C4-2B (cell line): ENCODE measurements around the gene CNTD1.

Experiments
- H3K27ac ChIP-seq: fragments of 450-650 bp; 2 replicates; pipeline ENCODE4 v1.5.1; 2017
- ZFX ChIP-seq: fragments of 450-650 bp; IDR thresholded peaks from 2 replicates; pipeline ENCODE4 v1.6.1; 2017
- TF ChIP-seq, protein P1 (sequence below): fragments of 450-650 bp; conservative IDR thresholded peaks from 2 replicates; pipeline ENCODE4 v1.5.1; 2017; ENCODE audit warnings: mild to moderate bottlenecking

The CNTD1 gene

DNA sequence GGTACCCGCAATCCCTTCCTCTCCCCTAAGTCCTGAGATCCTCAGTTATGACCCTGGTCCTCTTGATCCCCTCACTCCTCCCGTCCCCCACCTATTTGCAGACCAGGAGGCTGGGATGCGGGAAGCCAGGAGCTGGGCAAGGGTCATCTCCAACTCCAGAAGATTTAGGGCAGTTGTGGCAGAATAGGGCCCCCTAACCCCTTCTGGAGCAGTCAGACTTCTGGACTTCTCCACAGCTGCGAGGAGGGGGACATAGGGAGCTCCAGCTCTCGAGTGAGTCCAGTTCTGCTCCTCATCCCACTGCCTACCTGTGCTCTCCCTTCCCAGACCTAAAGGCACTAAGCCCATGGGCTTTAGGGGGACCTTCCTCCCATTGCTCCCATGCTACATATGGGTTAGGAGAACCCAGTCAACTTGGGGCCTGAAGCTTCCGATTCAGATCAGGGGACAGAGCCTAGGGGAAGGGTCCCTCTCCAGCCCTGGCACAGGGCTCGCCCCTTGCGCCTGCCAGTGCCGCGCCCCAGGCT, 17.0 kb upstream of the CNTD1 start:
- no peak for TF ChIP-seq ZFX
- TF ChIP-seq, protein P1, sequence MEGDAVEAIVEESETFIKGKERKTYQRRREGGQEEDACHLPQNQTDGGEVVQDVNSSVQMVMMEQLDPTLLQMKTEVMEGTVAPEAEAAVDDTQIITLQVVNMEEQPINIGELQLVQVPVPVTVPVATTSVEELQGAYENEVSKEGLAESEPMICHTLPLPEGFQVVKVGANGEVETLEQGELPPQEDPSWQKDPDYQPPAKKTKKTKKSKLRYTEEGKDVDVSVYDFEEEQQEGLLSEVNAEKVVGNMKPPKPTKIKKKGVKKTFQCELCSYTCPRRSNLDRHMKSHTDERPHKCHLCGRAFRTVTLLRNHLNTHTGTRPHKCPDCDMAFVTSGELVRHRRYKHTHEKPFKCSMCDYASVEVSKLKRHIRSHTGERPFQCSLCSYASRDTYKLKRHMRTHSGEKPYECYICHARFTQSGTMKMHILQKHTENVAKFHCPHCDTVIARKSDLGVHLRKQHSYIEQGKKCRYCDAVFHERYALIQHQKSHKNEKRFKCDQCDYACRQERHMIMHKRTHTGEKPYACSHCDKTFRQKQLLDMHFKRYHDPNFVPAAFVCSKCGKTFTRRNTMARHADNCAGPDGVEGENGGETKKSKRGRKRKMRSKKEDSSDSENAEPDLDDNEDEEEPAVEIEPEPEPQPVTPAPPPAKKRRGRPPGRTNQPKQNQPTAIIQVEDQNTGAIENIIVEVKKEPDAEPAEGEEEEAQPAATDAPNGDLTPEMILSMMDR = no peak
- H3K27ac ChIP-seq = no peak overlapping the region

DNA sequence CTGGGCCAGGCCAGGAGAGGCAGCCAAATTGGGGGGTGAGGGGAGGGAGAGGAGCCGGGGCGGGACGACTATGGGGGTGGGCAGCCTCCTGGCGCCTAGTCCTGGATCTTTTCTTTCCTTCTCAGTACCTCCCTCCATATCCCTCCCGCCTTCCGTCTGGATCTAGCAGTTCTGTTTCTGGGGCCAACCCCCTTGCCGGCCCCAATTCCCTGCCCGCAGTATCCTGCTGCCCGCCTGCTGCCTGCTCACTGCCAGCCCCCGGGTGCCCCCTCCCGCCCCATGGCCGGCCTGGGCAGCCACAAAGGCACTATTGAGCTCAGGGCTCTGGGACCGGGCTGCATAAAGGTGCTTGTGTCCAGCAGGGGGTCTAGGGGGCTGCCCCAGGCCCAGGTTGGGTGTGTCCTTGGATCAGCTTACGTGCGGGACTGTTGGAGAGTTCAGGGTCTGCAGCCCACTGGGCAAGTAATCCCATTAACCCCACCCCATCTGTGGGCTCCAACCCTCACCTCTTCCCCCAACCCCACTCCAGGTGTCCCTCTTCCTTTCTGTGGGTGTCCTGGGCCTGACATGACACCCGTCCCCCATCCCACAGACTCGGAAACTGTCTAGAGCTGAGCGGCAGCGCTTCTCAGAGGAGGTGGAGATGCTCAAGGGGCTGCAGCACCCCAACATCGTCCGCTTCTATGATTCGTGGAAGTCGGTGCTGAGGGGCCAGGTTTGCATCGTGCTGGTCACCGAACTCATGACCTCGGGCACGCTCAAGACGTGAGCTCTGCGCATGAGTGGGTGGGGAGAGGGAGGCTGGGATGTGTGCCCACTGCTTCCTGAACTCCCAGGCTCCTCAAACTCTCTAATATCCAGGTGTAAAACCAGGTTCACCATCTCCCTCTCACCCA, 16.2 kb upstream of the CNTD1 start:
- no peak overlapping the region for H3K27ac ChIP-seq
- TF ChIP-seq, protein P1 = no peak
- TF ChIP-seq ZFX = no peak

DNA sequence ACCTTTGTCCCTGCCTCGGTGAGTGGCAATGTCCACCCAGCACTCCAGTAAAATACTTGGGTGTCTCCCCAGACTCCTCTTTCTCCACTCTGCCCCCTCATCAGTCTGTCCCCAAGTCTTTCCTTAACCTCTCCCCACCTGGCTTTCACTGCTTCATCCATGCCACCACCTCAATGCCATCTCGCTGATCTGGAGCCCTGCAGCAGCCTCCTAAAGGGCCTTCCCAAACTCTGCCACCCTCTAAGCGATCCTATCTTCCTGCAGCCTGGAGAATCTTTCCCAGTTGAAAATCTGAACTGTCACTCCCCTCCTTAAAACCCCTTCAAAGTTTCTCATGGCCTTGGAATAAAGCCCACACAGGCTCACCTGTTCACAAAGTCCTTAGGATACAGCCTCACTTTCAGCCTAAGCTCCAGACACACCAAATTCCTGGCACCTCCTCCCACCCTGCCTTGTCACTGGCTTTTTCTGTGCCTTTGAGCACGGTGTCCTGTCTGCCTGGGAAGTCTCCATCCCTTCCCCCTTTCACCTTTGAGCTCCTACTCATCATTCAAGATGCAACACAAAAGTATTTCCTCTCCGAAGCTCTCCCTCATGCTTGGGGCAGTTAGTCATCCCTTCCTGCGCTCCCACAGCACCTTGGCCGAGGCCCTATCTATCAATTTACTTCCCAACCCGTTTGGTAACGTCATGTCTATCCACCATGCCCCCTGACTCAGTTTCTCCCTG, 15.4 kb upstream of the CNTD1 start:
- TF ChIP-seq, protein P1 = no peak
- TF ChIP-seq ZFX = no peak
- H3K27ac ChIP-seq = no peak overlapping the region

DNA sequence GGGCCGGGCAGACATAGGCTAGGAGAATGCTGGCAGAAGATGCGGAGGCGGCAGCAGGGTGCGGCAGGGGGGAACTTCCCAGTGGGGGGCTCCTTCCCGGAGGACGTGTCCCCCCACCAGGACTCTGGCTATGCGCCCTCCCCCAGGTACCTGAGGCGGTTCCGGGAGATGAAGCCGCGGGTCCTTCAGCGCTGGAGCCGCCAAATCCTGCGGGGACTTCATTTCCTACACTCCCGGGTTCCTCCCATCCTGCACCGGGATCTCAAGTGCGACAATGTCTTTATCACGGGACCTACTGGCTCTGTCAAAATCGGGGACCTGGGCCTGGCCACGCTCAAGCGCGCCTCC, 14.9 kb upstream of the CNTD1 start:
- no peak overlapping the region for H3K27ac ChIP-seq
- TF ChIP-seq, protein P1 = no peak
- no peak for TF ChIP-seq ZFX

DNA sequence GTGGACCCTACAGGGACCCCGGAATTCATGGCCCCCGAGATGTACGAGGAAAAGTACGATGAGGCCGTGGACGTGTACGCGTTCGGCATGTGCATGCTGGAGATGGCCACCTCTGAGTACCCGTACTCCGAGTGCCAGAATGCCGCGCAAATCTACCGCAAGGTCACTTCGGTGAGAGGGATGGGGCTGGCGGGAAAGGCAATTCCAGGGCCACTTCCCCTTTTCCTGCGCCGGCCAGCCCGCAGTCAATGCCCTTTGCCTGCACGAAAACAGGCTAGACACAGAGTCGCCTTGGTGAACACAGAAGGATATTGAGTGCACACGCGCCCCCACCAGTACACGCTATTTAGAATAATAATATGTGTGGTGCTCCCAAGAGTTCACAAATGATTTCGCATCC, 14.3 kb upstream of the CNTD1 start:
- H3K27ac ChIP-seq = no peak overlapping the region
- TF ChIP-seq ZFX = no peak
- TF ChIP-seq, protein P1 = no peak

DNA sequence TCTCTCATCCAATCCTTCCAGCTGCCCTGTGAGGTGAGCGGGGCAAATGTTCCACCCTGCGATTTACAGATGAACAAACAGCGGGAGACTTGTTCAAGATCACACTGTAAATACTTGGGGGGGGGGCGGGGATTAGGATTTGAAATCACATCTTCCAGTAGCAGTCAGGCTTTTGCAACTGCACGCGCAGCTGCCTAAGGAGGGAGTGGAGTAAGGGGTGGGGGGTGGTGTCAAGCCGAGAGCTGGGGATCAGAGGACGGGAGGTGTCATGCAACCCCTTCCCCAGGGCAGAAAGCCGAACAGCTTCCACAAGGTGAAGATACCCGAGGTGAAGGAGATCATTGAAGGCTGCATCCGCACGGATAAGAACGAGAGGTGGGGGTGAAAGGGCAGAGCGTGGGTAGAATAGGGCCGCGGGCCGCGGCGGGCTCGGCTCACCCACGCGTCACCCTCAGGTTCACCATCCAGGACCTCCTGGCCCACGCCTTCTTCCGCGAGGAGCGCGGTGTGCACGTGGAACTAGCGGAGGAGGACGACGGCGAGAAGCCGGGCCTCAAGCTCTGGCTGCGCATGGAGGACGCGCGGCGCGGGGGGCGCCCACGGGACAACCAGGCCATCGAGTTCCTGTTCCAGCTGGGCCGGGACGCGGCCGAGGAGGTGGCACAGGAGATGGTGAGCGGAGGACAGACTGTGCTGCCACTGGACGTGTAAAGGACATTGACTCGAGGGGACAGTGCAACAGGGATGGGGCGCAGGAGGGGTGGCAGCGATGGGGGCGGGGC, 13.7 kb upstream of the CNTD1 start:
- no peak overlapping the region for H3K27ac ChIP-seq

More for the DNA sequence above, 13.7 kb upstream of the CNTD1 start:
- TF ChIP-seq ZFX = no peak
- TF ChIP-seq, protein P1 = no peak
